Breast epithelium (tissue), 4 donors: Measurements from ENCODE around the gene BBS12. TPM values are rescaled to one million over a fixed set of nuclear protein-coding genes. Genes with fewer than 3 reads are reported as not detected.

ENCODE experiments used
- DNase-seq, 2 donors: peaks; one replicate each; pipeline ENCODE4 v3.0.0-alpha.2; 2019; ENCODE audit warnings: low spot score in 2 of 2
- H3K27ac ChIP-seq, 2 donors: fragments of 200-600 bp; sonication (generic) in 1 of 2; one replicate each; pipeline ENCODE4 v1.5.1; 2016 to 2019; ENCODE audit warnings: mild to moderate bottlenecking in 1 of 2
- H3K27me3 ChIP-seq, 2 donors: fragments of 200-600 bp; sonication (generic) in 1 of 2; one replicate each; pipeline versions ENCODE4 v1.5.1 to v1.6.0; 2017 to 2019; ENCODE audit warnings: control low read depth in 1 of 2, mild to moderate bottlenecking in 1 of 2
- H3K36me3 ChIP-seq: fragments of 200-600 bp; one replicate; pipeline ENCODE4 v1.5.1; 2019
- H3K4me1 ChIP-seq, 2 donors: fragments of 200-600 bp; sonication (generic); one replicate each; pipeline ENCODE4 v1.5.1; 2016 to 2019; ENCODE audit warnings: control low read depth in 1 of 2
- H3K4me3 ChIP-seq, 3 donors: fragments of 200-600 bp; sonication (generic); 1 replicate in 2 of 3; 2 replicates in 1 of 3; pipeline ENCODE4 v1.5.1; 2016 to 2019; ENCODE audit warnings: mild to moderate bottlenecking in 3 of 3, moderate library complexity in 2 of 3
- H3K9me3 ChIP-seq, 2 donors: fragments of 200-600 bp; sonication (generic) in 1 of 2; one replicate each; pipeline ENCODE4 v1.5.1; 2016 to 2019; ENCODE audit warnings: control low read depth in 1 of 2
- POLR2A ChIP-seq: fragments of 450-650 bp; IDR thresholded peaks from one replicate; pipeline ENCODE4 v1.6.1; 2016; ENCODE audit warnings: antibody characterized with exemption, mild to moderate bottlenecking, moderate library complexity
- POLR2AphosphoS5 ChIP-seq, 3 donors: sonication (generic); formaldehyde crosslinking; IDR thresholded peaks; one replicate each; pipeline ENCODE4 v1.6.1; 2017; ENCODE audit warnings: antibody characterized with exemption in 3 of 3
- intact Hi-C: fragments of 100-400 bp; cut with DNase I; formaldehyde crosslinking; loops from one replicate; pipeline ENCODE4 v1.15.1; 2023; ENCODE audit warnings: low total_unique reads
- total RNA-seq, 3 donors: library from RNA; depleted of rRNA; stranded (reverse); fragments of >200 nt; gene quantifications; one replicate each; pipeline ENCODE4 v1.1.0, GENCODE V29; 2016
- TF ChIP-seq, protein P1 (sequence below), 3 donors: fragments of 450-650 bp; IDR thresholded peaks; one replicate each; pipeline ENCODE4 v1.5.1; 2016 to 2017; ENCODE audit warnings: antibody characterized with exemption in 3 of 3, mild to moderate bottlenecking in 3 of 3, moderate library complexity in 3 of 3

BBS12 gene
- total RNA-seq, 3 donors from 2014 or later: 2.7 to 15.2 (median 5.6) TPM

DNA sequence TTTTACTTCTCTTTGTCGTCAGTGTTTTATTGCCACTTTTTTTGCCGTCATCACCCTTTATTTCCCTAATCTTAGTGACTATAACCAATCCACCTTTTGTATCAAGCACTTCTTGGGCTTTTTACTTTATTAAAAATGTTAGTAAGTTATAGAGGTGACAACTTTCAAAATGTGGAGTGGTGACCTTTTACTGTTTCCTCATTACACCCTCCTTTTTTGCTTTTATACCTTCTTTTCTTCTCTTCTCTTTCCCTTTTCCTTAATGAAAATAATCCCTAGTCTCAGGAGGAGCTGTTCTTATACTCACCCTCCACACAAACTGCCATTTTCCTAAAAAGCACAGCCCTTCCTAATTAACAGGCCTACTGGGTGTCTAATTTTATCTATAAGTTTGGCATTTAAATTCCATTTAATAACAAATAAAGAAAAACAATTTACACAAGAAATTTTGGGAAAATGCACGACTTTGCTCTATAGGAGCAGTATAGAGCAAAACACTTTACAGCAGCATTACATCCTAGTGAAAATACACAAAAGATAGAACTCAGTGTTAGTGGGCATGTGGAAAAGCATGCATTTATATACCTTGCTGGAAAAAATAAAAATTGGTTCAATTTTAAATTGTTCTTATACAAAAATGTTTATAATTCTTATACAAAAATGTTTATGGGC, 27.3 kb downstream of the BBS12 start:
- intact Hi-C loops: loop anchor here (5.0 to 10.0 kb wide), 2 partner anchors 163 to 605 kb away; partner anchors contain the start of genes BLTP1 and NUDT6
- H3K4me1 ChIP-seq: no peaks in the 10 kb centered on the region
- no peaks in the 10 kb centered on the region for H3K9me3 ChIP-seq
- no peaks in the 10 kb centered on the region for H3K27me3 ChIP-seq
- no peaks in the 10 kb centered on the region for H3K36me3 ChIP-seq
- DNase-seq: no peak
- no peak overlapping the region for H3K4me3 ChIP-seq
- TF ChIP-seq, protein P1, sequence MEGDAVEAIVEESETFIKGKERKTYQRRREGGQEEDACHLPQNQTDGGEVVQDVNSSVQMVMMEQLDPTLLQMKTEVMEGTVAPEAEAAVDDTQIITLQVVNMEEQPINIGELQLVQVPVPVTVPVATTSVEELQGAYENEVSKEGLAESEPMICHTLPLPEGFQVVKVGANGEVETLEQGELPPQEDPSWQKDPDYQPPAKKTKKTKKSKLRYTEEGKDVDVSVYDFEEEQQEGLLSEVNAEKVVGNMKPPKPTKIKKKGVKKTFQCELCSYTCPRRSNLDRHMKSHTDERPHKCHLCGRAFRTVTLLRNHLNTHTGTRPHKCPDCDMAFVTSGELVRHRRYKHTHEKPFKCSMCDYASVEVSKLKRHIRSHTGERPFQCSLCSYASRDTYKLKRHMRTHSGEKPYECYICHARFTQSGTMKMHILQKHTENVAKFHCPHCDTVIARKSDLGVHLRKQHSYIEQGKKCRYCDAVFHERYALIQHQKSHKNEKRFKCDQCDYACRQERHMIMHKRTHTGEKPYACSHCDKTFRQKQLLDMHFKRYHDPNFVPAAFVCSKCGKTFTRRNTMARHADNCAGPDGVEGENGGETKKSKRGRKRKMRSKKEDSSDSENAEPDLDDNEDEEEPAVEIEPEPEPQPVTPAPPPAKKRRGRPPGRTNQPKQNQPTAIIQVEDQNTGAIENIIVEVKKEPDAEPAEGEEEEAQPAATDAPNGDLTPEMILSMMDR (IDR thresholded peaks at IDR 0.05): no peak
- TF ChIP-seq POLR2A (no peak), POLR2AphosphoS5 (IDR thresholded peaks at IDR 0.05) (no peak)
- H3K27ac ChIP-seq: no peak overlapping the region

- Histone ChIP-seq H3K27ac (no peak overlapping the region), H3K9me3 (no peaks in the 10 kb centered on the region), H3K4me3 (no peak overlapping the region), H3K27me3 (no peaks in the 10 kb centered on the region), H3K4me1 (no peaks in the 10 kb centered on the region), H3K36me3 (no peaks in the 10 kb centered on the region)
- intact Hi-C loops: loop anchor here (5.0 to 10.0 kb wide), 2 partner anchors 160 to 608 kb away; partner anchors contain the start of genes BLTP1 and NUDT6
- TF ChIP-seq, protein P1 (IDR thresholded peaks at IDR 0.05): no peak
- TF ChIP-seq POLR2AphosphoS5 (IDR thresholded peaks at IDR 0.05) (no peak), POLR2A (no peak)
- no peak for DNase-seq
These were observed 30.0 kb downstream of the BBS12 start for GRCh38 chr4:122762520-122762919.

DNA sequence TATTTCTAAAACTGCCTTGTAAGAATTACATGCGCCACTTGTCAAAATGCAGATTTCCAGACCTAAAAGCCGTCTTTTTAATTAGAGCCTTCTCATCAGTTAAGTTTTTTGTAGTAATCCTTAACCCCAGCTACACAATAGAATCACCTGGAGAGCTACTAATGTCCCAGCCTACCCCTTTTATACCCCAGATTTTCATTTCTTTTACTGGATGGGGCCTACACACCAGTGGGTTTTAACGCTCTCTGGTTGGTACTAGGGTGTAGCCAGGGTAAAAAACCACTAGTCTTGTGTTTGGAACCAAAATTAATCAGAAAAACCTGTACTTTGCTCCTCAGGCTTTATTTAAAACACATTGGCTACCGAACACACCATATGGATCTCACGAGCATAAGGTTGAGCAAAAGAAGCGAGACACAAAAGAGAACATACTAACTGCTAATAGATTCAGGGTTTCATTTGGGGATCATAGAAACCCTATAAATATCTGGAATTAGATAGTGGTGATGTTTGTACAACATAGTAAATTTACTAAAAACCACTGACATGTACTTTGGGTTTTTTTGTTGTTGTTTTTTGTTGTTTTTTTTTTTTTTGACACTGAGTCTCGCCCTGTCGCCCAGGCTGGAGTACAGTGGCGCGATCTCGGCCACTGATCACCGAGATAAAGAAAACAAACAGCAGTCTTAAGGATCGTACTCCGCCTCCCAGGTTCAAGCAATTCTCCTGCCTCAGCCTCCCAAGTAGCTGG, 30.6 kb downstream of the BBS12 start:
- intact Hi-C loops: loop anchor here (5.0 to 10.0 kb wide), 2 partner anchors 159 to 608 kb away; partner anchors contain the start of genes BLTP1 and NUDT6

DNA sequence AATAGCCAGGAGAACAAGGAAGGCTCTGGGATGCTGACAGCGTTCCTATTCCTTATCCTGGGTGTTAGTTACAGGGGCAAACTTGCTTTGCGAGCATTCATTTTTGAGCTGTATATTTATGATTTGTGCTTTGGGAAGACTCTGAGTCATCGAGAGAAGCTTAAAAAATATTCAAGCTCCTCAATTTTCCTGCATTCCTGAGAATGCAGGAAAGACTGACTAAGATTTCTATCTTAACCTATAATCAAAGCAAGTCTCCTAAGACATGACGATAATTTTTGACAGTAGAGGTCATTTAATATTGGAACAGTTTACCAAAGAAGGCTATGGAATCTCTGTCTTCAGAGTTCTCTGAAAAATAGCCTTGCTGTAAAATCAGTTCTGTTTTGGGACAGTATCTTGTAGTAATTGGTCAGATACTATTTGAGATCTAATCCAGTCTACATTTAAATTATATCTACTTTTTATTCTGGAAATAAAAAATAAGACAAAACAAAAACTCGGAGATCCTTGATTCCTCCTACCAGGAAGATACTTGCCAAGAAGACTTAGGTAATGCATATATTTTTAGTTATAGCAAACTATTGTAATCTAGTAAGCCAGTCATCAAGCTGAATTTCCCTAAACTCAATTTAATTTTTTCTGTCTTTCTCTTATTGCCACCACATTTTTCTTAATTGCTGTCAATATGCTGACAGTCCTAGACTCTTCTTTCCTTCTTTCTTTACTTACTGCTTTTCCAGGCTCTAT, 31.7 kb downstream of the BBS12 start:
- H3K4me3 ChIP-seq: no peak overlapping the region
- DNase-seq: no peak
- H3K4me1 ChIP-seq: no peaks in the 10 kb centered on the region
- no peaks in the 10 kb centered on the region for H3K9me3 ChIP-seq
- H3K36me3 ChIP-seq: no peaks in the 10 kb centered on the region
- intact Hi-C loops: loop anchor here (5.0 to 10.0 kb wide), 2 partner anchors 158 to 609 kb away; partner anchors contain the start of genes BLTP1 and NUDT6
- no peak for TF ChIP-seq POLR2AphosphoS5 (IDR thresholded peaks at IDR 0.05)
- H3K27ac ChIP-seq: no peak overlapping the region
- no peaks in the 10 kb centered on the region for H3K27me3 ChIP-seq

More for the DNA sequence above, 30.6 kb downstream of the BBS12 start:
- Histone ChIP-seq H3K4me3 (no peak overlapping the region), H3K36me3 (no peaks in the 10 kb centered on the region), H3K4me1 (no peaks in the 10 kb centered on the region), H3K27me3 (no peaks in the 10 kb centered on the region), H3K9me3 (no peaks in the 10 kb centered on the region), H3K27ac (peak overlapping the region in 1 of 2 donors; percentile 21)
- no peak for TF ChIP-seq POLR2A
- no peak for TF ChIP-seq POLR2AphosphoS5 (IDR thresholded peaks at IDR 0.05)
- TF ChIP-seq, protein P1 (IDR thresholded peaks at IDR 0.05): no peak
- DNase-seq: no peak

DNA sequence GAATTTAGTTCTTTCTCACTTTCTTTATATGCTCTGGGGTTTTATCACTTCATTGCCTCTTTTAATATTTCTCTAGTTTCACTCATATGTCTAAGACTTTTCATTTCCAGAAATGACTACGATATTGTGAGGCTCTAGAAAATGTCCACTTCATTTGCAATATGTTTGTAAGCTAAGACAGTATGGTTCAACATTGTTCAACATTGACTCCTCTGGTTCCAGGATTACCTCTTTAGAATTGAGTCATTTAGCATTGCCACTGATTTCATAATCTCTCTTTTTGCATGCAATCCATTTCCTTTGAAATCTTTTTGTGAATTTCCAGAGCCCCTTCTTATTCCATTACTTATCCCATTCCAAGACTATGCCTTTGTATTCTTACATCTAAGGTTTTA, 32.3 kb downstream of the BBS12 start:
- Histone ChIP-seq H3K27me3 (no peaks in the 10 kb centered on the region), H3K4me1 (no peaks in the 10 kb centered on the region), H3K36me3 (no peaks in the 10 kb centered on the region), H3K9me3 (no peaks in the 10 kb centered on the region), H3K4me3 (no peak overlapping the region), H3K27ac (no peak overlapping the region)
- TF ChIP-seq POLR2AphosphoS5 (IDR thresholded peaks at IDR 0.05): no peak
- TF ChIP-seq POLR2A: no peak
- TF ChIP-seq, protein P1 (IDR thresholded peaks at IDR 0.05): no peak
- intact Hi-C loops: loop anchor here (5.0 to 10.0 kb wide), 2 partner anchors 157 to 610 kb away; partner anchors contain the start of genes BLTP1 and NUDT6
- DNase-seq: no peak
